IMR-90 (cell line): ENCODE results near the gene WASHC4. TPM values are rescaled to one million over a fixed set of nuclear protein-coding genes. Genes with fewer than 3 reads are reported as not detected.

Experiments
- ATAC-seq: fragments of 200-7000 bp; cut with Tn5 transposase; 2 replicates; pipeline ENCODE4 v1.9.1; 2020; ENCODE audit warnings: low read depth, mild to moderate bottlenecking, moderate library complexity
- BruUV-seq: library from RNA; stranded (reverse); fragments of 400-500 nt; replicated peaks from 2 replicates; lab custom pipeline; 2021; lab: Mats Ljungman, UMichigan
- CTCF ChIA-PET: fragments of 300-600 bp; formaldehyde crosslinking; extraction: SDS; loops from one replicate; lab custom pipeline; 2021; ENCODE audit warnings: antibody characterized with exemption; lab: Yijun Ruan, JAX
- POLR2A ChIA-PET: fragments of 300-600 bp; sonication (Branson Sonifier 250); formaldehyde crosslinking; loops from one replicate; lab custom pipeline; 2022; ENCODE audit warnings: antibody characterized with exemption; ENCODE audit not compliant: unreplicated experiment; lab: Charles Lee
- DNase-seq: peaks from one replicate; pipeline ENCODE4 v3.0.0; 2013
- H2AFZ ChIP-seq: replicated peaks from 2 replicates; pipeline ENCODE3; 2013; ENCODE audit warnings: low read length, mild to moderate bottlenecking; ENCODE audit not compliant: poor library complexity
- H2AK5ac ChIP-seq: 2 replicates; pipeline ENCODE4 v1.6.1; 2013; ENCODE audit warnings: low read depth, low read length, inconsistent platforms
- H2AK9ac ChIP-seq: replicated peaks from 2 replicates; pipeline ENCODE3; 2013; ENCODE audit warnings: mild to moderate bottlenecking, low read depth, low read length, moderate library complexity; ENCODE audit not compliant: poor library complexity
- H2BK120ac ChIP-seq: 2 replicates; pipeline ENCODE4 v1.6.1; 2013; ENCODE audit warnings: low read depth, low read length, inconsistent platforms
- H2BK15ac ChIP-seq: 3 replicates; pipeline ENCODE4 v1.6.1; 2013; ENCODE audit warnings: low read depth, low read length, inconsistent platforms
- H2BK20ac ChIP-seq: 2 replicates; pipeline ENCODE4 v1.6.1; 2013; ENCODE audit warnings: low read depth, mild to moderate bottlenecking, inconsistent platforms, low read length, moderate library complexity
- H2BK5ac ChIP-seq: 2 replicates; pipeline ENCODE4 v1.6.1; 2013; ENCODE audit warnings: mild to moderate bottlenecking, low read depth, low read length, inconsistent platforms; ENCODE audit not compliant: poor library complexity, severe bottlenecking
- H3K14ac ChIP-seq: replicated peaks from 2 replicates; pipeline ENCODE4 v1.6.1; 2013; ENCODE audit warnings: low read depth, low read length, inconsistent platforms
- H3K18ac ChIP-seq: 2 replicates; pipeline ENCODE4 v1.6.1; 2013; ENCODE audit warnings: low read depth, low read length, control low read depth
- H3K23ac ChIP-seq: 2 replicates; pipeline ENCODE4 v1.6.1; 2013; ENCODE audit warnings: low read depth, low read length, inconsistent platforms
- H3K27ac ChIP-seq: 2 replicates; pipeline ENCODE4 v1.5.1; 2013; ENCODE audit warnings: mild to moderate bottlenecking, control low read depth, low read length; ENCODE audit not compliant: insufficient read depth
- H3K27me3 ChIP-seq: 2 replicates; pipeline ENCODE4 v1.6.1; 2013; ENCODE audit warnings: low read length; ENCODE audit not compliant: control insufficient read depth, insufficient read depth
- H3K36me3 ChIP-seq: 2 replicates; pipeline ENCODE4 v1.6.1; 2013; ENCODE audit warnings: low read length, mixed read lengths; ENCODE audit not compliant: control insufficient read depth, insufficient read depth
- H3K4ac ChIP-seq: 2 replicates; pipeline ENCODE4 v1.6.1; 2013; ENCODE audit warnings: low read depth, low read length, inconsistent platforms
- H3K4me1 ChIP-seq: 2 replicates; pipeline ENCODE4 v1.6.1; 2013; ENCODE audit warnings: low read length, mixed read lengths; ENCODE audit not compliant: control insufficient read depth, insufficient read depth
- H3K4me2 ChIP-seq: 2 replicates; pipeline ENCODE4 v1.6.1; 2013; ENCODE audit warnings: low read depth, mild to moderate bottlenecking, control low read depth, low read length, moderate library complexity
- H3K4me3 ChIP-seq: 2 replicates; pipeline ENCODE4 v1.5.1; 2013; ENCODE audit warnings: low read depth, mild to moderate bottlenecking, control low read depth, low read length, moderate library complexity; ENCODE audit not compliant: insufficient read depth
- H3K56ac ChIP-seq: 2 replicates; pipeline ENCODE4 v1.6.1; 2013; ENCODE audit warnings: low read length, inconsistent platforms; ENCODE audit not compliant: insufficient read depth; ENCODE audit errors: extremely low read depth
- H3K79me1 ChIP-seq, 2 experiments: 2 replicates each; pipeline ENCODE4 v1.6.1; 2013; ENCODE audit warnings: low read length in 2 of 2, inconsistent platforms in 1 of 2, low read depth in 1 of 2
- H3K9ac ChIP-seq: 2 replicates; pipeline ENCODE4 v1.6.1; 2013; ENCODE audit warnings: low read depth, low read length, control low read depth
- H3K9me1 ChIP-seq: 2 replicates; pipeline ENCODE4 v1.6.1; 2013; ENCODE audit warnings: low read length, inconsistent platforms; ENCODE audit not compliant: insufficient read depth
- H3K9me3 ChIP-seq: 2 replicates; pipeline ENCODE4 v1.6.1; 2013; ENCODE audit warnings: low read length; ENCODE audit not compliant: control insufficient read depth, insufficient read depth
- H4K20me1 ChIP-seq: 2 replicates; pipeline ENCODE4 v1.6.1; 2013; ENCODE audit warnings: low read length, inconsistent platforms; ENCODE audit not compliant: insufficient read depth
- H4K5ac ChIP-seq: 2 replicates; pipeline ENCODE4 v1.6.1; 2013; ENCODE audit warnings: mild to moderate bottlenecking, low read depth, low read length, control low read depth
- H4K8ac ChIP-seq, 2 experiments: 2 replicates each; pipeline ENCODE4 v1.6.1; 2013; ENCODE audit warnings: low read depth in 2 of 2, low read length in 2 of 2, control low read depth in 1 of 2, inconsistent platforms in 1 of 2
- H4K91ac ChIP-seq: 2 replicates; pipeline ENCODE4 v1.6.1; 2013; ENCODE audit warnings: low read depth, low read length, inconsistent platforms; ENCODE audit not compliant: insufficient read depth
- BHLHE40 ChIP-seq: fragments of 150-350 bp; IDR thresholded peaks from 2 replicates; pipeline ENCODE4 v1.6.1; 2016; ENCODE audit warnings: mild to moderate bottlenecking, low read depth, low read length
- CEBPB ChIP-seq: IDR thresholded peaks from 2 replicates; pipeline ENCODE4 v1.6.1; 2012; ENCODE audit warnings: low read depth, low read length, improper control_type of control experiment
- CTCF ChIP-seq: conservative IDR thresholded peaks from 2 replicates; pipeline ENCODE4 v1.5.1; 2012; ENCODE audit warnings: mild to moderate bottlenecking, low read depth, low read length, improper control_type of control experiment
- ELK1 ChIP-seq: fragments of 150-350 bp; IDR thresholded peaks from 2 replicates; pipeline ENCODE4 v1.6.1; 2016; ENCODE audit warnings: low read depth, mild to moderate bottlenecking, low read length, moderate library complexity, borderline replicate concordance
- FOS ChIP-seq: fragments of 150-350 bp; IDR thresholded peaks from 2 replicates; pipeline ENCODE4 v1.6.1; 2016; ENCODE audit warnings: low read depth, low read length
- MAFK ChIP-seq: IDR thresholded peaks from 2 replicates; pipeline ENCODE4 v1.6.1; 2012; ENCODE audit warnings: low read depth, low read length, improper control_type of control experiment
- MXI1 ChIP-seq: IDR thresholded peaks from 2 replicates; pipeline ENCODE4 v1.6.1; 2012; ENCODE audit warnings: low read depth, mild to moderate bottlenecking, low read length, moderate library complexity, borderline replicate concordance
- POLR2A ChIP-seq: IDR thresholded peaks from 2 replicates; pipeline ENCODE4 v1.6.1; 2012; ENCODE audit warnings: mild to moderate bottlenecking, low read depth, low read length
- RAD21 ChIP-seq: IDR thresholded peaks from 2 replicates; pipeline ENCODE4 v1.6.1; 2012; ENCODE audit warnings: low read length, improper control_type of control experiment
- RFX5 ChIP-seq: IDR thresholded peaks from 2 replicates; pipeline ENCODE4 v1.8.0; 2012; ENCODE audit warnings: low read depth, mild to moderate bottlenecking, low read length, moderate library complexity
- USF2 ChIP-seq: fragments of 150-350 bp; IDR thresholded peaks from 2 replicates; pipeline ENCODE4 v1.6.1; 2017; ENCODE audit warnings: mild to moderate bottlenecking, antibody characterized with exemption, low read length, low read depth
- WGBS, 2 experiments: methylation state at CpG; one replicate each; pipeline versions ENCODE4 v1.1.5 to v1.1.7; 2013; ENCODE audit warnings: missing lambda C conversion rate in 2 of 2; ENCODE audit not compliant: insufficient read length in 1 of 2; ENCODE audit errors: extremely low coverage in 2 of 2; 5-methylcytosine and 5-hydroxymethylcytosine counted together
- dilution Hi-C: fragments of 300-500 bp; cut with HindIII; formaldehyde crosslinking; loops from one replicate; pipeline ENCODE4 v1.14.3; 2018; ENCODE audit warnings: low sequenced_read_pairs; ENCODE audit not compliant: unreplicated experiment
- in situ Hi-C: fragments of 300-500 bp; cut with MboI; formaldehyde crosslinking; loops from 3 replicates; pipeline ENCODE4 v1.14.3; 2019; ENCODE audit warnings: low sequenced_read_pairs, inconsistent platforms, mixed read lengths
- intact Hi-C: fragments of 100-400 bp; cut with micrococcal nuclease; formaldehyde crosslinking; loops from 2 replicates; pipeline ENCODE4 v1.10.0; 2022
- polyA plus RNA-seq, 3 experiments: library from polyadenylated mRNA; depleted of rRNA; stranded (reverse); fragments of >200 nt; gene quantifications; 2 replicates each; pipeline ENCODE4 v1.2.3, GENCODE V29; 2012; ENCODE audit warnings: low replicate concordance in 1 of 3
- total RNA-seq: library from RNA; depleted of rRNA; stranded (reverse); fragments of >200 nt; gene quantifications from 2 replicates; pipeline ENCODE4 v1.2.3, GENCODE V29; 2012

The WASHC4 gene
- total and polyA plus RNA-seq, 2 of the 4 experiments (the other 2 are of a cell fraction), result 16.4 to 47.0 TPM

- H3K4me3 ChIP-seq, result no peak overlapping the region
- BruUV-seq, result no TSS peak
- no peak overlapping the region for H2BK15ac ChIP-seq
- H2BK5ac ChIP-seq, result no peak overlapping the region
- peaks cover 68% of the 10 kb centered on the region for H3K36me3 ChIP-seq
- no peaks in the 10 kb centered on the region for H3K27me3 ChIP-seq
- H3K9me1 ChIP-seq, result peaks cover 21% of the 10 kb centered on the region
- no peak overlapping the region for H3K56ac ChIP-seq
- no peak overlapping the region for H4K91ac ChIP-seq
- no peak overlapping the region for H3K27ac ChIP-seq
- WGBS, 2 experiments, result 67% methylated on average over 1 of the region's 6 CpGs; no CpG with 5 or more reads in 1 of the 2 experiments
- intact Hi-C loops, result no loop called here
- H2BK20ac ChIP-seq, result no peak overlapping the region
- DNase-seq (no peak), ATAC-seq (no peak)
- H2AK9ac ChIP-seq, result no peak overlapping the region
- no peak overlapping the region for H3K18ac ChIP-seq
- peaks cover 6% of the 10 kb centered on the region; the same call in 1 of the 2 replicates for H4K20me1 ChIP-seq
- H3K9ac ChIP-seq, result no peak overlapping the region
- TF ChIP-seq CTCF (no peak), FOS (no peak), RAD21 (no peak), ELK1 (no peak), CEBPB (no peak), MXI1 (no peak), RFX5 (no peak), BHLHE40 (no peak), USF2 (no peak), POLR2A (no peak), MAFK (no peak)
- in situ Hi-C loops, result no loop called here
- no peak overlapping the region for H4K5ac ChIP-seq
- no peak overlapping the region for H4K8ac ChIP-seq
- no peak overlapping the region for H2AK5ac ChIP-seq
- POLR2A ChIA-PET, result no interaction called here
- no peak overlapping the region for H3K23ac ChIP-seq
- dilution Hi-C loops, result no loop called here
- H3K79me1 ChIP-seq, result peaks cover 4 to 49% of the 10 kb centered on the region in 2 experiments; a peak in 3 of 4 replicates
- no peaks in the 10 kb centered on the region for H3K9me3 ChIP-seq
- H2BK120ac ChIP-seq, result no peak overlapping the region
- CTCF ChIA-PET, result no interaction called here
- H2AFZ ChIP-seq, result no peak overlapping the region
- no peak overlapping the region for H3K14ac ChIP-seq
- peaks cover 3% of the 10 kb centered on the region for H3K4me1 ChIP-seq
- H3K4ac ChIP-seq, result no peak overlapping the region
- no peak overlapping the region for H3K4me2 ChIP-seq
These were observed 87.4 kb downstream of the WASHC4 start for GRCh38 chr12:105194947-105195346.
